Transverse colon (tissue), 4 donors: ENCODE measurements around the gene PTPRN2.

Experiments used
- CTCF ChIP-seq, 5 experiments: fragments of 200-600 bp in 3 of 5; fragments of 450-650 bp in 2 of 5; sonication (generic) in 3 of 5; IDR thresholded peaks; 1 replicate in 2 of 5; 2 replicates in 3 of 5; pipeline ENCODE4 v1.5.1; 2016 to 2017; ENCODE audit warnings: antibody characterized with exemption in 5 of 5, inconsistent platforms in 3 of 5, mild to moderate bottlenecking in 2 of 5, moderate library complexity in 1 of 5
- POLR2A ChIP-seq: fragments of 450-650 bp; IDR thresholded peaks from one replicate; pipeline ENCODE4 v1.6.1; 2016; ENCODE audit warnings: antibody characterized with exemption, mild to moderate bottlenecking, moderate library complexity
- POLR2AphosphoS5 ChIP-seq, 3 donors: sonication (generic); formaldehyde crosslinking; IDR thresholded peaks; one replicate each; pipeline ENCODE4 v1.6.1; 2016; ENCODE audit warnings: antibody characterized with exemption in 3 of 3

GRCh38 chr7:157574914-157575586, 1012.6 kb downstream of the PTPRN2 start:
- TF ChIP-seq CTCF (IDR thresholded peaks at IDR 0.05) (no peak), POLR2A (no peak), POLR2AphosphoS5 (IDR thresholded peaks at IDR 0.05) (no peak)
